ENCODE results near the gene PARP4. TPM values are rescaled to one million over a fixed set of nuclear protein-coding genes. Genes with fewer than 3 reads are reported as not detected.

PARP4 gene
- total and polyA plus RNA-seq, 3 donors (not counting 1 experiment from before 2014, with no cell fraction given) = 45.6 to 51.0 (median 48.3) TPM

Other genes with a start within 250 kb of the PARP4 start
- not detected for gene C1QTNF9, start 203.2 kb downstream of the PARP4 start, total RNA-seq
- not detected for gene C1QTNF9, start 203.2 kb downstream of the PARP4 start, polyA plus RNA-seq
- gene ATP12A, start 167.6 kb upstream of the PARP4 start, total RNA-seq = under 1 TPM; 0.17 to 0.68 TPM
- 5.2 TPM for gene ATP12A, start 167.6 kb upstream of the PARP4 start, polyA plus RNA-seq

All from mammary epithelial cell (primary cell).